Skeletal muscle tissue (tissue), 4 donors: ENCODE data around the gene PCDHGA1. TPM values are rescaled to one million over a fixed set of nuclear protein-coding genes. Genes with fewer than 3 reads are reported as not detected.
"Not testable (repeated sequence)": the region's sequence is repeated elsewhere in the genome, so short reads cannot be mapped to it uniquely, and the experiment has no call there.

Experiments
- H3K27ac ChIP-seq: one replicate; pipeline ENCODE4 v1.7.0; 2013; ENCODE audit warnings: mild to moderate bottlenecking, low read depth, low read length, inconsistent platforms
- H3K27me3 ChIP-seq, 3 donors: one replicate each; pipeline ENCODE4 v1.7.0; 2013; ENCODE audit warnings: low read length in 3 of 3; ENCODE audit not compliant: control insufficient read depth in 3 of 3, insufficient read depth in 3 of 3
- H3K36me3 ChIP-seq, 3 donors: one replicate each; pipeline ENCODE4 v1.7.0; 2013; ENCODE audit warnings: low read length in 3 of 3; ENCODE audit not compliant: control insufficient read depth in 3 of 3, insufficient read depth in 3 of 3
- H3K4me1 ChIP-seq, 3 donors: one replicate each; pipeline ENCODE4 v1.7.0; 2013; ENCODE audit warnings: low read length in 3 of 3, mild to moderate bottlenecking in 3 of 3; ENCODE audit not compliant: control insufficient read depth in 3 of 3, insufficient read depth in 3 of 3
- H3K4me3 ChIP-seq, 3 donors: one replicate each; pipeline ENCODE4 v1.7.0; 2013; ENCODE audit warnings: low read length in 3 of 3
- H3K9ac ChIP-seq, 3 donors: one replicate each; pipeline ENCODE4 v1.7.0; 2013; ENCODE audit warnings: low read length in 3 of 3, mild to moderate bottlenecking in 3 of 3, moderate library complexity in 2 of 3, low read depth in 1 of 3
- H3K9me3 ChIP-seq, 3 donors: one replicate each; pipeline ENCODE4 v1.7.0; 2013; ENCODE audit warnings: low read length in 3 of 3; ENCODE audit not compliant: control insufficient read depth in 3 of 3
- total RNA-seq: library from RNA; depleted of rRNA; stranded (reverse); fragments of >200 nt; gene quantifications from one replicate; pipeline ENCODE4 v1.2.3, GENCODE V29; 2014
- donor health status: Osteomylitis.

Gene PCDHGA1
- total RNA-seq: 0.52 TPM

DNA sequence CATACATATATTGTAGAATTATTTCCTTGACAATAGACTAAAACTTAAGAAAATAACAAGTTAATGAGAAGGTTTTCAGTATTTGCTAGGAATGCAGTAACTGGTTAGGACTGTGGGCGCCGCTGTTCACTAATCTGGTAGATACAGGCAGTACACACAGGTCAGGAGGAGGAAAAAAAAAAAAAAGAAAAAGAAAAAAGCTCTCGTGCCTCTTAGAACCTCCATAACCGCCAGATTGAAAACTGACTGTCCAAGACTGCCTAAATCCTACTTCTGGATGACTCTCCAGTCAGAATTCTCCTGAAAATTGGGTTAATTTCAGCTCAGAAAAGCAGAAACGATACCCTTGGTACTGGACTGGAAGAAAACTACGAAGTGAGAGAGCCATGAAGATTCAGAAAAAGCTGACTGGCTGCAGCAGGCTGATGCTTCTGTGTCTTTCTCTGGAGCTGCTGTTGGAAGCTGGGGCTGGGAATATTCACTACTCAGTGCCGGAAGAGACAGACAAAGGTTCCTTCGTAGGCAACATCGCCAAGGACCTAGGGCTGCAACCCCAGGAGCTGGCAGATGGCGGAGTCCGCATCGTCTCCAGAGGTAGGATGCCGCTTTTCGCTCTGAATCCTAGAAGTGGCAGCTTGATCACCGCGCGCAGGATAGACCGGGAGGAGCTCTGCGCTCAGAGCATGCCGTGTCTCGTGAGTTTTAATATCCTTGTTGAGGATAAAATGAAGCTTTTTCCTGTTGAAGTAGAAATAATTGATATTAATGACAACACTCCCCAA, at the start of gene PCDHGA1:
Gene PCDHGA1 (plus strand): TSS at position 216 of the 782 bp plus-strand sequence.
- H3K9ac ChIP-seq: peak within 1 kb of the TSS in 1 of 3 donors; percentile 69
- peaks cover 0 to 21% (median 6%) of the 10 kb centered on the region in 3 donors for H3K9me3 ChIP-seq
- H3K4me1 ChIP-seq: peaks cover 0 to 20% (median 0%) of the 10 kb centered on the region in 3 donors
- peaks cover 0 to 7% (median 2%) of the 10 kb centered on the region in 3 donors for H3K36me3 ChIP-seq
- peak within 1 kb of the TSS; percentile 37 to 52 (median 40) for H3K4me3 ChIP-seq
- H3K27ac ChIP-seq: peak within 1 kb of the TSS; percentile 37
- H3K27me3 ChIP-seq: peaks cover 0 to 3% (median 2%) of the 10 kb centered on the region in 3 donors

DNA sequence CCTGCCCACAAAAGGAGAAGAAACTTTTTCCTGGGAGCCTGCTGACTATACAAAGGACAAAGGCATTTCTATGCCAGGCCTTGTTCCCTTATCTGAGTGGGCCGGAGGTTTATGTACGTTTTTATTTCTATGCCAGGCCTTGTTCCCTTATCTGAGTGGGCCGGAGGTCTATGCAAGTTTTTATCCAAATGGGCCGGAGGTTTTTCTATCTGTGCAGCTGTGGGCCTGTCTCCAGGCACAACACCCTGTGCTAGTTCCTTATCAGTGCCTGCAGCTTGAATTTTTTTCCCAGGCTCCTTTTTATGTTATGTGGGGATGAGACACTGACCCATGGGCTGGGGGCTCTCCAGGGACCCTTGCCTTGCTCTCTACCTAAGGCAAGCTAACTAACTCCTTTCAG, 31.9 kb upstream of the PCDHGA1 start:
- Histone ChIP-seq H3K4me3 (peak overlapping the region in 1 of 3 donors; percentile 10), H3K36me3 (peaks cover 0 to 3% (median 0%) of the 10 kb centered on the region in 3 donors), H3K27ac (no peak overlapping the region), H3K27me3 (no peaks in the 10 kb centered on the region), H3K9ac (no peak overlapping the region), H3K9me3 (peaks cover 4 to 24% (median 6%) of the 10 kb centered on the region in 3 donors), H3K4me1 (no peaks in the 10 kb centered on the region)

DNA sequence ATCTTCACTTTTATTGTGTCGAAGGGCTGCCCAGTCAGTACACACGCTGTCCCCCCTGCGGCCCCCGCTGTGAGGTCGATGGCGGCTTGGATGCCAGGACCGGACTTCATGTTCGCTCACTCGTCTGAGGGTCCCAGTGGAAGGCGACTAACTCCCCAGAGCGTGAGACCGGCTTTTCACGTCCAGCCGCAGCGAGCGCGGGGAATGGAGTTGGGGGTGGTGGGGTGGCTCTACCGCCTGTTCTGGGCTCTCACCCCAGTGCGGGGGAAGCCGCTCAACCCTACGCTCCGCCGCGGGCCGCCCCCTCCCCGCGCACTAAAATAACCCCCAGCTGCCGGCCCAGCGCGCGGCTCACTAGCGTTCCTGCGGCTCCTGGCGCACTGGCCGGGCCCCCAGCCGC, 26.6 kb upstream of the PCDHGA1 start, which contains the start of gene SLC25A2:
Gene SLC25A2 (minus strand): TSS at position 294 of the 400 bp plus-strand sequence. CDS start 184 bp downstream, at position 110.
- Histone ChIP-seq H3K27ac (no peak within 1 kb of the TSS), H3K9ac (no peak within 1 kb of the TSS), H3K27me3 (no peaks in the 10 kb centered on the region), H3K4me1 (no peaks in the 10 kb centered on the region), H3K36me3 (peaks cover 0 to 2% (median 0%) of the 10 kb centered on the region in 3 donors), H3K4me3 (no peak within 1 kb of the TSS), H3K9me3 (peaks cover 9 to 33% (median 16%) of the 10 kb centered on the region in 3 donors)

DNA sequence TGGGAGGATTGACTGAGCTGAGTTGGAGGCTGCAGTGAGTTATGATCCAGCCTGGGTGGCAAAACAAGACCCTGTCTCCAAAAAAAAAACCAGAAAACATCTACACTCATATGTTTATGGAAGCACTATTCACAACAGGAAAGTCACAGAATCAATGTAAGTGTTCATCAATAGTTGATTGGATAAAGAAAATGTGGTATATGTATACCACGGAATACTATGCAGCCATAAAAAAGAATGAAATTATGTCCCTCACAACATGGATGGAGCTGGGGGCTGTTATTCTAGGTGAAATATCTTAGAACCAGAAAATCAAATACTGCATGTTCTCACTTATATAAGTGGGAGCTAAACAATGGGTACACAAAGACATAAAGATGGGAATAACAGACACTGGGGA, 23.7 kb upstream of the PCDHGA1 start:
- H3K27ac ChIP-seq: no peak overlapping the region
- no peaks in the 10 kb centered on the region for H3K27me3 ChIP-seq
- no peaks in the 10 kb centered on the region for H3K4me1 ChIP-seq
- H3K9ac ChIP-seq: no peak overlapping the region
- peaks cover 9 to 20% (median 18%) of the 10 kb centered on the region in 3 donors for H3K9me3 ChIP-seq
- H3K36me3 ChIP-seq: peaks cover 0 to 2% (median 0%) of the 10 kb centered on the region in 3 donors
- H3K4me3 ChIP-seq: peak overlapping the region in 1 of 3 donors; percentile 13

DNA sequence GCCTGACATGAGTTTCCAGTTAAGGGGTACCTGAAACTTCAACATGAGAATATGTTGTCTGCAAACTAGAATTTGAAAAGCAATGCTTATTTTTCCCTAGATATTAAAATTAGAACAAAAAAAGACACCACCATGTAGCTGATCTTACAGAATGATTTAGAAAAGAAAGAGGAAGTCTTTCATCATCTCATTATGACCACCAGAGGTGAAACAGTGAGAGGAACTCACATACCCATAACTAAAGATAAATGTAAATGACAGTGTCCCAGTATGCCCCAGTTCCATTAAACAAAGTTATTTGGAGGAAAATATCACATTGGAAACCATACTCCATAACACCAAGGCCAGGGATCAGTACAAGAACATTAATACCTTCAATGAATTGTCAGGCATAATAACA, 16.6 kb upstream of the PCDHGA1 start:
- Histone ChIP-seq H3K9me3 (peaks cover 0 to 10% (median 8%) of the 10 kb centered on the region in 3 donors), H3K4me1 (peaks cover 4 to 7% (median 4%) of the 10 kb centered on the region in 3 donors), H3K27ac (no peak overlapping the region), H3K36me3 (peaks cover 7 to 16% (median 10%) of the 10 kb centered on the region in 3 donors), H3K9ac (no peak overlapping the region), H3K27me3 (no peaks in the 10 kb centered on the region), H3K4me3 (no peak overlapping the region)

DNA sequence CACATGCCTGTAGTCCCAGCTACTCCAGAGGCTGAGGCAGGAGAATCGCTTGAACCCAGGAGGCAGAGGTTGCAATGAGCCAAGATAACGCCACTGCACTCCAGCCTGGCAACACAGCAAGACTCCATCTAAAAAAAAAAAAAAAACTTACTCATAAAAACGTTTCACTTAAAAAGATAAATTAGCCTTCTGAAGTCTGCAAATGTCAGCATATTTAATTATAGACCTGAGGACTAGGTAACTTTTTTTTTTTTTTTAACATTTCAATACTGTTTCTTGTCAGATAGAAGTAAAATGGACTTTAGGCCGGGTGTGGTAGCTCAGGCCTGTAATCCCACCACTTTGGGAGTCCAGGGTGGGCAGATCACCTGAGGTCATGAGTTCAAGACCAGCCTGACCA, 13.4 kb upstream of the PCDHGA1 start:
- H3K27ac ChIP-seq: not testable (repeated sequence)
- H3K9me3 ChIP-seq: peaks cover 2 to 21% (median 8%) of the 10 kb centered on the region in 3 donors

DNA sequence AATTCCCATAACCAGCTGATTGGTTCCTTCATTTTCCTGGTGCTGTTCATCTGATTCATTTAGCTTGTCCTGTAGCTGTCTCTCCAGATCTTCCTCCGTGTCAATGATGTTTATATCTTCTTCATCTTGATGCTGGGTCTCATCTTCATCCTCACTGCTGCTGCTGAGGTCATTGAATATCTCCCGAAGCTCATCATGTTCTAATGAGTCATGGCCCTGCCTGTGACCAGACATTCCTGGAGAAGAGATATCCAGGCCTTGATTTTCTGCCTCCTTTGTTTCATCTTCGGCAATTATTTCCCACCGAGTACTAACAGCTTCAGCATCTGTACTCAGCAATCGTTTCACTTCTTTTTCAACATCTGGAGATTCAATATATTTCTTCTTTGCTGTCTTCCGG, 11.1 kb upstream of the PCDHGA1 start:
- Histone ChIP-seq H3K27ac (peak overlapping the region; percentile 98), H3K4me3 (peak overlapping the region; percentile 93 to 99 (median 96)), H3K4me1 (peaks cover 4 to 28% (median 14%) of the 10 kb centered on the region in 3 donors), H3K27me3 (no peaks in the 10 kb centered on the region), H3K9ac (no peak overlapping the region), H3K36me3 (peaks cover 15 to 27% (median 19%) of the 10 kb centered on the region in 3 donors), H3K9me3 (peaks cover 2 to 19% (median 8%) of the 10 kb centered on the region in 3 donors)

More for the DNA sequence above, 13.4 kb upstream of the PCDHGA1 start:
- H3K27me3 ChIP-seq, H3K9ac ChIP-seq, H3K4me3 ChIP-seq: not testable (repeated sequence)
- H3K36me3 ChIP-seq: peaks cover 15 to 27% (median 19%) of the 10 kb centered on the region in 3 donors
- H3K4me1 ChIP-seq: peaks cover 4 to 28% (median 14%) of the 10 kb centered on the region in 3 donors

DNA sequence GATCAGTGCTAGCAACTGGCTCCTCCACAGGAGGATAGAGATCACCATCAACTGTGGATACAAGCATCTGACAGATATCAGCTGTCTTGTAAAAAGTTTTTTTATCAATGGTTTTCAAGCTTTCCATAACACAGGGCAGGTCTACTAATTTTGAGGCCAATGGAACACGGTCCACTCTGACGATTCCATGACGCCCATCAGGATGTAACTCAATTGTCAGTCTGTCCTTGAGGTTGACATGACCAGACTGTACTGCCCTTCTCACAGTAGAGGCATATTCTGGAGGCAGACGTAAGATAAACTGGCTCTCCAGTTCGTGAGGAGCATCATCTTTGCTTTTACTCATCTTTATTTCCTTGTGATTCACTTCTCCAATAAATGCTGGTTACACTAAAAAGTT, 10.6 kb upstream of the PCDHGA1 start:
- peak overlapping the region; percentile 98 for H3K27ac ChIP-seq
- peaks cover 2 to 23% (median 8%) of the 10 kb centered on the region in 3 donors for H3K9me3 ChIP-seq
- peaks cover 15 to 27% (median 19%) of the 10 kb centered on the region in 3 donors for H3K36me3 ChIP-seq
- H3K4me1 ChIP-seq: peaks cover 4 to 28% (median 14%) of the 10 kb centered on the region in 3 donors
- H3K9ac ChIP-seq: peak overlapping the region in 2 of 3 donors; percentile 95 to 97
- H3K27me3 ChIP-seq: no peaks in the 10 kb centered on the region
- H3K4me3 ChIP-seq: peak overlapping the region; percentile 93 to 99 (median 96)

DNA sequence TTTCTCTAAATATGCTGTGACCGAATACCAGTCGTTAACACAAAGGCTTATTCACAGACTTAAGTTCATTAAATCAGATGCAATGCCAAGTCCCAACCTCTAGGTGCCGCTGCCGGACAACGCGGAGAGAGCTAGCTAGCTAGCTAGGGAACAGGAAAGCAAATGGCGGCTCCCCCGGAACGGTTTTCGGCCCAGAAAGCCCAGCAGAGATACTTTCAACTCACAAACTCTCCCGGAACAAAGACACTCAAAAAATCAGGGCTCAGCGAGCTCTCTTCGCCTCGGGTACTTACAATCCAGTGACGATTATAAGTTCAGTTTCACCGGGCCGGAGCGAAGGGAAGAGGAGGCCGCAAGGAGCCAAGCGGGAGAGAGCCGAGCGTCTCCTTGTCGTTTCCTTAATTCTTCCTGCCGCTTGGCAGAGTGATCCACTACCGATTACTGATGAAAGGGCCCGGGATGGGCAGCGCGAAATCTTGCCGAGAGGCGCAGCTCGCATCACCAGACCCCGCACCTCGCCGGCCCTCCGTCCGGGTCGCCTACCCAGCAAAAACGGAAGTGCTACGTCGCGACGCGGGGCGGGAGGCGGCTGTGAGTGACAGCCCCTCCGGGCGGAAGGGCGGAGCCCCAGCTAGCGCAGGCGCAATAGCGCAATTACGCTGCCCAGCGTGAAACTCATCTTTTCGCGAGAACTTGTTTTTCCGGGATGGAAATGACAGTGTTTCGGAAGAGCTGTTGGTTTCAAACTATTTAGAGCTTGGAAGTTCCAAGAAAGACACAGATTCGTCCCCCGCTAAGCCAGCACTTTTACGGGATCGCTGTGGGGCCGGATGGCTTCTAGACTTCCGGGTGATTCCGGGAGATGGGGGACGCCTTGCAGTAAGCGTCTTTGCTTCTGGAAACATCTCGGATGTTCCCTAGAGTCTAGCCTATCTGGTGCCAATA, 9.8 kb upstream of the PCDHGA1 start, which contains the start of gene TAF7:
Gene TAF7 (minus strand): TSS at position 560 of the 945 bp plus-strand sequence. CDS start 740 bp downstream, outside the sequence.
- Histone ChIP-seq H3K9me3 (peaks cover 2 to 20% (median 7%) of the 10 kb centered on the region in 3 donors), H3K9ac (peak within 1 kb of the TSS; percentile 95 to 99 (median 97)), H3K27me3 (no peaks in the 10 kb centered on the region), H3K4me1 (peaks cover 4 to 28% (median 14%) of the 10 kb centered on the region in 3 donors), H3K36me3 (peaks cover 15 to 27% (median 19%) of the 10 kb centered on the region in 3 donors), H3K27ac (peak within 1 kb of the TSS; percentile 98), H3K4me3 (peak within 1 kb of the TSS; percentile 93 to 99 (median 96))
